Cardiac fibroblast (primary cell): Measurements from ENCODE around the gene PRG3.
A peak's percentile ranks its signal among the peaks of the same experiment; 100 is the strongest.

Source experiments
- DNase-seq, 2 donors: peaks; one replicate each; pipeline versions ENCODE4 v3.0.0 to v3.0.0-alpha.2; 2010; ENCODE audit warnings: low read depth in 2 of 2
- H3K4me3 ChIP-seq, 2 donors: replicated peaks in 1 of 2; 1 replicate in 1 of 2; 2 replicates in 1 of 2; pipeline ENCODE4 v1.5.1; 2011; ENCODE audit warnings: low read depth in 2 of 2, low read length in 2 of 2, mild to moderate bottlenecking in 2 of 2, moderate library complexity in 1 of 2
- TF ChIP-seq, protein P1 (sequence below): IDR thresholded peaks from one replicate; pipeline ENCODE4 v1.5.1; 2011; ENCODE audit warnings: low read depth, mild to moderate bottlenecking, low read length, inconsistent platforms

PRG3 gene

DNA sequence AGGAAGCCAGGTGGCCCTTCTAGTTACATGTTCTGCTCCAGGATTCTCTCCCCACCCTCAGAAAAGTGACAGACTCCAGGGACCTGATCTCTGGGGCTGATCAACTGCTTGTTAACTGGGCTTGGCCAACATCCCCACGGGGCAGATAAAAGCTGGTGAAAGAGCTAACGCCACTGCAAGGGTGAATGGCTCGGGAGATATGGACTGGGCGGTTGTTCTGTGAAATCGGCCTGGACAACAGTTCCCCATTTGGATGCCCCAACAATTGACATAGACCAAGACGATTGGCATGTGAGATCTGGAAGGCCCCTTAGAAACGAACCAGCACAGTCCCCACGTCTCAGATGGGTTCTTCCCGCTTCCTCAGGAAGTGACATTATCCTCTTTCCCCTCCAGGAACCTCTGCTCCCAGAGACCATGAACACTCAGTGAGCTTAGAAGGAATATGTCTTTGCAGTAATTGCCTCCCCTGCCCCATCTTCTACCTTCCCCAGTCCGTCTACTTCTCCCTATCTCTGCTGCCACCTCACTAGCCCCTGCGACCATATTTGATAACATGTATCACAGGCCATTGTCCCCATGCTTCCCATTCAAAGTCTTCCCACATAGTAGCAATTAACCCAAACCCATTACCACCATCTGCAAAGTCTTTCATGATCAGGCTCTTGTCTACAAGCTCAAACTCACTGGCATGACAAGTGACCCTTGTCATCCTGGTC, 15.1 kb upstream of the PRG3 start:
- TF ChIP-seq, protein P1, sequence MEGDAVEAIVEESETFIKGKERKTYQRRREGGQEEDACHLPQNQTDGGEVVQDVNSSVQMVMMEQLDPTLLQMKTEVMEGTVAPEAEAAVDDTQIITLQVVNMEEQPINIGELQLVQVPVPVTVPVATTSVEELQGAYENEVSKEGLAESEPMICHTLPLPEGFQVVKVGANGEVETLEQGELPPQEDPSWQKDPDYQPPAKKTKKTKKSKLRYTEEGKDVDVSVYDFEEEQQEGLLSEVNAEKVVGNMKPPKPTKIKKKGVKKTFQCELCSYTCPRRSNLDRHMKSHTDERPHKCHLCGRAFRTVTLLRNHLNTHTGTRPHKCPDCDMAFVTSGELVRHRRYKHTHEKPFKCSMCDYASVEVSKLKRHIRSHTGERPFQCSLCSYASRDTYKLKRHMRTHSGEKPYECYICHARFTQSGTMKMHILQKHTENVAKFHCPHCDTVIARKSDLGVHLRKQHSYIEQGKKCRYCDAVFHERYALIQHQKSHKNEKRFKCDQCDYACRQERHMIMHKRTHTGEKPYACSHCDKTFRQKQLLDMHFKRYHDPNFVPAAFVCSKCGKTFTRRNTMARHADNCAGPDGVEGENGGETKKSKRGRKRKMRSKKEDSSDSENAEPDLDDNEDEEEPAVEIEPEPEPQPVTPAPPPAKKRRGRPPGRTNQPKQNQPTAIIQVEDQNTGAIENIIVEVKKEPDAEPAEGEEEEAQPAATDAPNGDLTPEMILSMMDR, result no peak
- DNase-seq, result no peak
- no peak overlapping the region for H3K4me3 ChIP-seq

DNA sequence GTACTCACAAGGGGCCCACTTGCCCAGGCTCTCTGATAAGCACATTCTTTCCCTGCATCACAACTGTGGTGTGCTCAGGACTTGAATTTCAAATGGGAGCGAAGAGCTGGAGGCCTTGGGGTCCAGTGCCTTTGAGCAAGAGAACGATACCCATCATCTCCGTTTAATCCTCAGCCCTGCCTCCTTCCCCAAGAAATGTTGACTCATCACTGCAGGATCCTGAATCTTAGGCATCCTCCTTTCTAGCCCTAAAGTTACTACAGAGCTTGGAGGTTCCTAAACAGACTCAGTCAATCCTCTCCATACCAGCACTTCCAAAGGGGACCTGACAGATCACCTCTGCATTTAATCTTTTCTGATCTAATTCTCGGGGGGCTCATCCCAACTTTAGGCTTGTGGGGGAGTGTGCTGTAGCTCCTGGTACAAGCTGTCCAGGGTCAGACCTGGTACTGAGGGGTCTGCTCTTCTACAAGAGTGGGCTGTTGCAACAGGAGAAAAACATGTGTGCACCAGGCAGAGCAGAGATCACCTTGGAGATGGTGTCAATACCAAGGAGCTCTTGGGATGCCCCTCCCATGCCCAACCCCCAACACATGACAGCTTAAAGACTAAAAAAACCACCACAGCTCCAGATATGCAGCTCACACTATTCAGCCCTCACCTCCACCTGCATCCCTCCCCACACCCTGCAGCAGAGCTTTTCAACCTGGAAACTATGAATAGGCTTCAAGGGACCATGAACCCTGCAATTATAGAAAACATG, 13.4 kb upstream of the PRG3 start:
- DNase-seq, result no peak
- TF ChIP-seq, protein P1, result no peak
- H3K4me3 ChIP-seq, result no peak overlapping the region

DNA sequence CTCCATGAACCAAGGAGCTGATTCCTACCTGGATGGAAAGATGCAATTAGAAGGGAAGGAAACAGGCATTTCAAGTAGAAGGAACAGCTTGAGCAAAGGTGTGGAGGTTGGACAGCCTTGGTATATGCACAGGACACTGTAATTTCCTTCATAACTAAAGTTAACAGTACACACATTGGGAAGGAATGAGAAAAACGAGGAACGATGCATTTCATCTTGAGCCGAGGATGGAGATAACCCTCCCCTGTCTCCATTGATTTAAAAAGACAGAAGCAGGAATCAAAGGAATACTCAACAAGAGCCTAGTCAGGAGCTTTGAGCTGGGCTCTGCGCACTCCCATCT, 11.8 kb upstream of the PRG3 start:
- DNase-seq, result no peak
- TF ChIP-seq, protein P1, result no peak
- H3K4me3 ChIP-seq, result no peak overlapping the region

DNA sequence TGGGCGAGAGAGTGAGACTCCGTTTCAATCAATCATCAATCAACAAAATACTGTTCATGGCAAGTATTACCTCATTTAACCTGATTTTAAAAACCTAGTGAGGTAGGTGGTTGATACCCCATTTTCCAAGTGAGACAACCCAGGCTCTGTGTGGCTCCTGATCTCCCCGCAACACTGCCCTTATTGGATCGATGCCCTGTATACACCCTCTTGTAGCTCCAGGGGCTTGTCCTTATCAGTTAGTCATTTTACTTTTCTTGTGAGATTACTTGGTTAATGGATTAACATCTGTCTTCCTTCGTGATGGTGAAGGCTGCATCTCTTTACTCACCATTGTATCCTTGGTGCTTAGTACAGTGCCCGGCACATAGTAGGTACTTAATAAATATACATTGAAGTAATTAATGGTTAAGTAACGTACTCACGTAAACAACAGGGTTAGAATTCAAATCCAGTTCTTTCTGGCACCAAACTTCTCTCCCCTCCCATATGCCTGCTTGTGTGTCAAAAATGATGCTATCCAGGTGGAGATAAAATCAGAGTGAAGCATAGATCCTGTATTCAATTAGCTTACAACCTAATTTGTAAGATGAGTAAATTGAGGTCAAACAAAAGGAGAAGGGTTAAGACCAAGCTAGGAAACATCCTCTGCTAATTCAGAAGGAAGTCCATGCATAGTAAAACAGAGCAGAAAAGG, 11.3 kb upstream of the PRG3 start:
- TF ChIP-seq, protein P1, result no peak
- no peak for DNase-seq
- no peak overlapping the region for H3K4me3 ChIP-seq

DNA sequence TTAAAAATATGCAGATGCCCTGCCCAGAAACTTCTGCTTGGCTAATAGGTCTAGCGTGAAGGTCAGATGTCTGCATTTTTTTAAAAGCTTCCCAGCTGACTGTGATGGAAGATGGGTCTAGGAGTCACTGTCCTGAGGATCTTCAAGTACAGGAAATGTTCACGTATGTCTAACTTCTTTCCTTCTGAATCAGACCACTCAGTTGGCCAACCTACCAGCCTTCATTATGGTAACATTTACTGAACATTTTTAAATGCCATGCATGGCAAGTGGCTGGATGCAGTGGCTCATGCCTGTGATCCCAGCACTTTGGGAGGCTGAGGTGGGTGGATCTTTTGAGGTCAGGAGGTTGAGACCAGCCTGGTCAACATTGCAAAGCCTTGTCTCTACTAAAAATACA, 10.6 kb upstream of the PRG3 start:
- no peak overlapping the region for H3K4me3 ChIP-seq
- TF ChIP-seq, protein P1, result no peak
- peak in 1 of 2 donors; percentile 10 for DNase-seq

DNA sequence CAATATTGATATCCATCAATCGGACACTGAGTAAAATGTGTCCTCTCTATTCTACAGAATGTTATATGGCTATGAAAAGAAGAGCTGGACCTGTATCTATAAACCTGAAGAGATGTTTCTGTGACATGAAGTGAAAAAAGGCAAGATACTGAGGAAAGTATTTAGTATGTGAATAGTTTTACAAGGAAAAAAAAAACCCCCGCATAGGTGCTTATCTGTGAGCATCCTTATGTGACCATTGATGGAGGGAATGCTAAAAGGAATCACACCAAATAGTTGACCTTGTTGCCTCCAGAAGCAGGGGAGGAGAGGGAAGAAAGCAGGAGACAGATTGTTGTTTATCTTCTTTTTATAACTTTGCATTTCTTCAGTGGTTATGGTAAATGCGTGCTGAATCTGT, 10.2 kb upstream of the PRG3 start:
- no peak for DNase-seq
- TF ChIP-seq, protein P1, result no peak
- H3K4me3 ChIP-seq, result no peak overlapping the region
